PFSK-1 (cell line): ENCODE data around the gene HYLS1.

Experiments
- POLR2AphosphoS5 ChIP-seq: IDR thresholded peaks from 2 replicates; pipeline ENCODE4 v1.6.1; 2012; ENCODE audit warnings: low read depth, mild to moderate bottlenecking, control low read depth, low read length, moderate library complexity
- REST ChIP-seq, 2 experiments: IDR thresholded peaks; 2 replicates each; pipeline versions ENCODE4 v1.6.1 to v1.8.0; 2011 to 2012; ENCODE audit warnings: low read depth in 2 of 2, low read length in 2 of 2, control low read depth in 1 of 2, inconsistent platforms in 1 of 2, mild to moderate bottlenecking in 1 of 2, moderate library complexity in 1 of 2; ENCODE audit not compliant: insufficient read depth in 1 of 2
- TAF1 ChIP-seq: IDR thresholded peaks from 2 replicates; pipeline ENCODE4 v1.6.1; 2012; ENCODE audit warnings: low read length, control low read depth, borderline replicate concordance; ENCODE audit not compliant: insufficient read depth

GRCh38 chr11:125925247-125925740 is 37.8 kb downstream of the HYLS1 start:
- TF ChIP-seq TAF1 (no peak), POLR2AphosphoS5 (no peak), REST (IDR thresholded peaks at IDR 0.05; ENCODE audit: insufficient read depth in 1 of 2, low read depth in 2 of 2, low read length in 2 of 2) (no peak)
